Kidney tubule cell (primary cell): ENCODE measurements around the gene DGAT2.
"Not testable (repeated sequence)": the region's sequence is repeated elsewhere in the genome, so short reads cannot be mapped to it uniquely, and the experiment has no call there.

Experiments
- DNase-seq: peaks from one replicate; pipeline ENCODE4 v3.0.0-alpha.2; 2018; ENCODE audit warnings: low spot score

DGAT2 gene

GRCh38 chr11:75768112-75768908, at the start of gene DGAT2:
DGAT2 (plus strand) TSS chr11:75768778; CDS start chr11:75768992, 214 bp downstream.
- peak; percentile 69 for DNase-seq

DNA sequence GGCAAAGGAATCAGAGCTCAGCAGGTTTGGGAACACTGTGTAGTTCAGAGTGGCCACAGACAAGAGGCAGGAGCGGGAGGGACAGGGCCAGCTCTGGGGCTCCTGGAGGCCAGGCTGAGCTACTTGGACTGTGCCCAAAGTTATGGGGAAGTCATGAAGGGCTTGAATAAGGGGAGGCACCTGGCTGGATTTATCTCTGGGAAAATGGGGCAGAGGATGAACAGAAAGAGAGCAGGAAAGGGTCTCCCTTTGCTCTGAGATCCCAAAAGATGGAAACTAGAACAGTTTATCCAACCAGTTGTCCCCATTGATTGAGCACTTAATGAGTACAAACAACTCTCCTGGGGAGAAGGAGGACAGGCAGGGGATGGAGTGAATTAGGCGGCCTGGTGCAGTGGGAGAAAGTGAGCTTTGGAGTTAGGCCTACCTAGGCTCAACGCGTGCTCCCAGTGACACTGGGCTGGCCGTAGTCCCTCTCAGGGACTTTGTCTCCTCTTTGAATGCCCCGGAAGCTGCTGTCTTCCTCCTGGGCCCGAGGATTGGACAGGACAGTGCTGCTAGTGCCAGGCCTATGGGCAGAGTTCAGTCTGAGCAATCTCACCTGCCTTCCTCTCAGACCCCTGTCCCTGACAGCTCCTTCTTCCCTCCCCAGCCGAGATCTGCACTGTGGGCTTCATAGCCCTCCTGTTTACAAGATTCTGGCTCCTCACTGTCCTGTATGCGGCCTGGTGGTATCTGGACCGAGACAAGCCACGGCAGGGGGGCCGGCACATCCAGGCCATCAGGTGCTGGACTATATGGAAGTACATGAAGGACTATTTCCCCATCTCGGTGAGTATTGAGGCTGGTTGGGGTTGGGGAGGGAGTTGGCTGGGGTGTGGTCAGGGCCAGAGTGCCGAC, 49.0 kb upstream of the DGAT2 start:
- DNase-seq: no peak

- DNase-seq: no peak
Observed at GRCh38 chr11:75720639-75721038, 47.9 kb upstream of the DGAT2 start.

DNA sequence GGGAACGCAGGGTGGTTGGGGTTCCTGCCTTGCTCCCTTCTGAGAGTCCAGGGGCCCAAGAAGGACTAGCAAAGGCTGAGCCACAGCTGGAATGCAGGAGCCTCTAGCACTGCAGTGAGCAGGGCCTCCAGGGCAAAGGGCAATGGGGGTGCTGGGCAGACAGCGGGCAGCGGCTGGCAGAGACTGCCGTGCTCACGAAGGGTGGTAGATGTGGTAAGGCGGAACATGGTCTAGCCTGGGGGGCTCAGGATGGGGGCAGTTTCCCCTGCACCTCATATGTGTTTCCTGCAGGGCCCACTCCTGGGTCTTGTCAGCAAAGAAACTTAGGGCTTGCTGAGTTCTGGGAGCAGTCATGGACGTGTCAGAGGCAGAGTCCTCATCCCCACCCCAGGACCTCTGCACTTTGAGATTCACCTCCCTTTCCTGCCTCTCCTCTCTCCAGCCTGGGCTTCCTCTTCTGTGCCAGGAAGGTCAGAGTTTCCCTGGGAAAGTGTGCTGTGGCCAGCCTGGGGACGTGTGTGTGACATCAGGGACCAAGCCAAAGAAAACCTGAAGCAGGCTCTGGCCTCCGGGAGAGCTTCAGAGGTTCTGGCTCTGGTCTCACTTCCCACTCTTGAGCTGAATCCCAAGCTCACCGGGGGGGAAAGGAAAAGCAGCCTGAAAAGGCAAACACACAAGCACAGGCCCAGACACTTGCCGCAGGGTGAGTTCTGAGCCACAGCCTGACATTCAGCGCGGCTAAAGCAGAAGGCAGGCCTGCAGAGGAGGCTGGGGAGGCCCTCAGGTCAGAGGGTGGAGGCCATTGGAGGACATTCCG, 46.5 kb upstream of the DGAT2 start:
- DNase-seq: no peak

GRCh38 chr11:75722669-75723042, 45.9 kb upstream of the DGAT2 start:
- no peak for DNase-seq

DNA sequence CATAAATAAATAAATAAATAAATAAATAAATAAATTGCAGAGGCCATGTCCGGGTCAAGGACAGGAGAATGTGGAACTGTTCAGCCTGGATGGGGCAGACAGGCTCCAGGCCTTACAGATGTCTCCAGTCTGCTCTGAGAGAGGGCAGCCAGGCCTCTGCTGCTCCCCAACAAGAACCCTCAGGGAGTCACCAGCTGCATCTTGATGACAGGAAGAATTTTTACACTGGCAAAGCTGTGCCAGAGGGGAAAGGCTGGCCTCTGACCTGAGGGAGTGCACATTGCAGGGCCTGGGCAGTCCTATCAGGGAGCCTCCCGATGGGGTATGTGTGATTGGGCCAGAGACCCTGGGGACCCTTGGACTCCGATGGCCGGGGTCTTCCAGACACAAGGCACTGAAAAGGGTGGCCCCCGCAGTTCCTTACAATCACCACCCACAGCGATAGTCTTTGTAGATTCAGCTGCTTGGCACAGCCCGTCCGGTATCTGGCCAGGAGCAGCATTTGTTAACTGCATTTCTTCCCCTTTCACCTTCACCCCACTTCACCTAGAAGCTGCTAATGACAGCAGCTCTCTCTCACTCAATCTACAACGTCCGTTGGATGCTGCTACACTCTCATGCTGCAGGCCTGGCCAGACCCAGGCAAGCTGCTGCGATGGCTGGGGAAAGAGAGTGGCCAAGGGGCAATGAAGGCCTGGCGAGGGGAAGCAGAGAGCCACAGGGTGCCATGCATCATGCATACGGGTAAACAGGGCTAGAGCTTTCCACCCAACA, 42.8 kb upstream of the DGAT2 start:
- DNase-seq: no peak

GRCh38 chr11:75728992-75729391, 39.6 kb upstream of the DGAT2 start:
- DNase-seq: no peak

DNA sequence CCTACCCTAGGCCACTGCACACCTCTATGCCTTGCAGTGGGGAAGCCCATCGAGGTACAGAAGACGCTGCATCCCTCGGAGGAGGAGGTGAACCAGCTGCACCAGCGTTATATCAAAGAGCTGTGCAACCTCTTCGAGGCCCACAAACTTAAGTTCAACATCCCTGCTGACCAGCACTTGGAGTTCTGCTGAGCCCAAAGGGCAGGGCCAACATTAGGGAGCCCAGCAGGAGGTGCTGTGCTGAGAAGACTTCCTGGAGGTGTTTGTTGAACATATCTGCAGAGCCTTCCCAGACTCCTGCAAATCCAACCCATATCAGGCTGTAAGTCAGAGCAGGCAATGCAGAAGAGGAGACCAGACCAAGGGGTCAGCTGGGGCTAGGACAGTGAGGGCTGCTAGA, 37.5 kb upstream of the DGAT2 start:
- DNase-seq: no peak

DNA sequence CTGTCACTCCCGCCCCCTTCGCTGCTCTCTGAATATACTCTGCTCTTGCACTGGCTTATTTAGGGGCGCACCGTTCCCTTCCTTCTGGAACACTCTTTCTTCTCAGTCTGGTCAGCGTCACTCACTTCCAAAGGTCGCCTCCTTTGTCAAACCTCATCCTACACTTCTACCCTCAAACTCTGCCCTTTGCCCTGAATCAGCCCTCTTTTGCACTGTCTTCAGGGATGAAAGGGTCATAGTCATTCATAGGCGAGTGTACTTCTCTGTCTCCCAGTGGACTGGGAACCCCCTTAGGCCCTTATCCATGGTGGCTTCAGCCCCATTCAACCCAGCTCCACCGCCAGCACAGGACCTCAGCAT, 35.5 kb upstream of the DGAT2 start:
- no peak for DNase-seq

- DNase-seq: peak; percentile 42
Observed at GRCh38 chr11:75733431-75734107, 35.0 kb upstream of the DGAT2 start.

DNA sequence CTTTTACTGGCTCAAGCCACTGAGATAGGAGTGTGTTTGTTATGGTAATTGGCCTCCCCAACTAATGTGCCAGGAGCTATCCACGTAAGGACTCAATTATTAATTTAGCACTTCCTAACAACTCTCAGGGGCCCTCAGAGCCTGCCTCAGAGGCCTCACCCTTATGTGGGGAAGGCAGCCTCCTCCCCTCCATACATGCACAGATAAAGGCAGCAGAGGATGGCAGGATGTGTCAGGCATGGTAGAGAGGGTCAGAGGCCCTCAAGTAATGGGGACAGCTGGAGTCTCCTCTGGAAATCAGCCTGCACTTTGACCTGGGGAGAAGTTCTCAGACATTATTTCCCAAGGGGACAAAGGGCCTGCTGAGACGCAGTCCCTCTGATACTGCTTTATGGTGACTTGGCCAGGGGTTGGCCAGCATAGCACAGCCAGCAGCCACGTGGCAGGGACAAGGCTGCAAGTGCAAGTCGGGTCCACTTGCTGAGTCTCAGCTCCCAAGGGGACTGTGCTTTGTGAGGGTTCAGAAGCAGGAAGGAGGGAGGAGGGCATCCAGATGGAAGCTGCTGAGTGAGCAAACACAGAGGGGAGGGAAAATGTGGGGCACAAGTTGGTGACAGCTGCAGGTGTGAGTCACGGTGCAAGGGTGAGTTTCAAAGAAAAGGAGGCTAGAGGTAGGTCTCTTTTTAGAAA, 33.9 kb upstream of the DGAT2 start:
- no peak for DNase-seq

DNA sequence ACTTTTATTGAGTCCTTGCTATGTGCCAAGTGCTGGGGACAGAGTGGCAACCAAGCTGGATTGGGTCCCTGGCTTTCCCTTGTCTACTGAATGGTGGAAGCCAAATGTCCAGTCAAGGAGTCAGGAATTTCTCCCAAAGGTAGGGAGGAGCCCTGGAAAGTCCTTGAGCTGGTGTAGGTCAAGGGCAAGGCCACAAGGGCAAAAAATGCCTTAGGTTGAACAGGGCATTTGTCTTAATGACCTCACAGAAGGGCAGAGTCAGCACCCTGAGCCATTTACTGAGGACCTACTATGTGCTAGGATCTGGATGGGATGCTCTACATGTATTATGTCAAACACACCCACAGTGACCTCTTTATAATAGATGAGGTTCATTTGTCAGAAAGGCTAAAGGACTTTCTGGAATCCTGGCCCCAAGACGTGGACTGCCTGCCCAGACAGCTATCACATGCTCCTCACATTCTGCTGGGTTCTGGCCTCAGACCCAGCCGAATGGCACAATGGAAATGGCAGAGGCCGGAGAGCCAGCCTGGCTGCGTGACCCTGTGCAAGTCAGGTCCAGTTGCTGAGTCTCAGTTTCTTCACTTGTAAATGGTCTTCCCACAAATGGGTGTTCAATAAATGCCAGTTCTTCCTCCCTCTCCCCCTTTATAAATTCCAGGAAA, 33.3 kb upstream of the DGAT2 start:
- no peak for DNase-seq

- no peak for DNase-seq
Observed at GRCh38 chr11:75737314-75737713, 31.3 kb upstream of the DGAT2 start.

DNA sequence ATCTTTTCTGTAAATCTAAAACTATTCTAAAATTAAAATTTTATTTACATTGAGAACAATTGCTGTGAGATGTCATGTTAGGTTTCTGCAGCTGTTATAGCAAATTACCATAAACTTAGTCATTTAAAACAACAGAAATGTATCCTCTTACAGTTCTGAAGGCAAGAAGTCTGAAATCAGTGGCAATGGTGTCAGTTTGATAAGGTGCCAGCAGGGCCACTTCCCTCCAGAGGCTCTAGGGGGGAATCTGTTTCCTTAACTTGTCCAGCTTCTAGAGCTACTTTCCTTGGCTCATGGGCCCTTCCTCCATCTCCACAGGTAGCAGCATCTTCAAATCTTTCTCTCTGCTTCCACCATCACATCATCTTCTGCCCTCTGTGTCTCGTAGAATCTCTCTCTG, 27.9 kb upstream of the DGAT2 start:
- DNase-seq: no peak

GRCh38 chr11:75743159-75743558, 25.4 kb upstream of the DGAT2 start:
- not testable (repeated sequence) for DNase-seq

DNA sequence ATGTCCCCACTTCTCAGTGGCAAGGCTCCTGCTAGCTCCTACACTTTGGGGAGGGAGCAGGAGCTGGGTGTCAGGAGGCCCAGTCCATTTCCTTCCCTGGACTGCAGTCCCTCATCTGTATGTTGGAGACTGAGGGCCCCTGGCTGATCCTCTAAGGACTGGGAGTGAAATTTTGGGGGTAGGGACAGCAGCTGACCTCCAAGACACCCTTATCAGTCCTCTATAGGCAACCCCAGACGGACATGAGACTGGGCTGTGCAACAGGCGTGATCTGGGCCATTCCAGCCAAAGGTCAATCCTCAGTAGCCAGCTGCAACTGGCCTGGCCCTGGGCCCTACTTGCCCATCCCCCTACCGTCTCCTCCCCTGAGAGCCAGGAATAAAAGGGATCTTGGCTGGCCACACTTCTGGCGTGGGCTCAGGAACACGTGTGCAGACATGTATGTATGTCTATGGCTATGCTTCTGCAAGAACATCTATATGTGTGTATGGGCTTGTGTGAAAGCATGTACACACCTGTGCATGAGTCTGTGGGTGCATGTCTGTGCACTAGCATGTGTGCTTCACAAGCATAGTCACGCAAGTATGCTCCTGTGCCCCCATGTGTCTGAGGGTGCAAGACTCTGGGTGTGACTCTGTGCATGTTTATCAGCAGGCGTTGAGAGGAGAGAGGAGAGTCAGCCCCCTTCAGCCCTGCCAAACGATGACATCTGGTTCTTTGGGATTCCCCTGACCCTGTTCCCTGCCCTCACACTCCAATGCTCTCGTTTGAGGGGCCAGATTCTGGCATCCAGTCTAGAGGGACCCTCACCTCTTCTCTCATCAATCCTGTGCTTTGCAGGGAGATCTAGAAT, 24.6 kb upstream of the DGAT2 start:
- DNase-seq: no peak

DNA sequence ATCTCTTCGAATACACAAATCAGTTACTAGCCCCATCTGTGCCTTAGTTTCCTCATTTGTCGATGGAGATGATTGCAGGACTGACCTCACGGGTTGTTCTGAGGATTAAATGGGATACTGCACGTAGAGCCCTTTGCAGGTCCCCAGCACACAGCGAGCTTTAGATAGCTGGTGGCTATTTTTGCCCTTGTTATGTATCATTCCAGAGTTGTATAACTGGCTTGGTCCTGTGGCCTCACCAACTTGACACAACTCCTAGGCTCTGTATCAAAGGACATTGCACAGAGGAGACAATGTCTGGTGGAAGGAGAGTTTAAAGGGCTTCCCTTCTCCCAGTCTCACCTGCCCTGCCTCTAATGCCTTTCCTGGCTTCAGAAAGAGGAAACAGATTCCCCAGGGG, 22.8 kb upstream of the DGAT2 start:
- DNase-seq: no peak

GRCh38 chr11:75748729-75749273, 19.8 kb upstream of the DGAT2 start:
- DNase-seq: not testable (repeated sequence)

- DNase-seq: not testable (repeated sequence)
Observed at GRCh38 chr11:75754933-75755332, 13.6 kb upstream of the DGAT2 start.
